ENCODE results near the gene KCNAB1. TPM values are rescaled to one million over a fixed set of nuclear protein-coding genes. Genes with fewer than 3 reads are reported as not detected.

The KCNAB1 gene
- total and polyA plus RNA-seq, 2 donors (not counting 3 experiments of a cell fraction or from before 2014, with no cell fraction given) = 0.21 TPM; not detected in 1

DNA sequence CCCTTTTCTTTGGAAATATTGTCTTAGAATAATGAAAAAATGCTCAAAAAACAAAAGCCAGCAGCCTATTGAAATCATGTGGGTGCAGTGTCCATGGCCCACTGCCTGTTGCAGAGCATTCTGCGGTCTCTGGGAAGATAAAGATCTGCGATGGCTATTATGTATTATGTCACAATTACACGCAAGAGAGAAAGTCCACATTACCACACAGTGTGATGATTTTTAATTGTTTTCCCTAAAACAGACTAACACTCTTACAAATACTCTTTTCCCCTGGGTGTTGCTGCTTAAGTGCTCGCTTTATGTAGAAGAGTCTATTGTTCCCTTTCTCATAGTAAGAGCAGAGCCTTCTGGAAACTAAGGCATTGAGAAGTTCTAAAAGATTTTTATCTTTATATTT lies 402.3 kb downstream of the KCNAB1 start:
- TF ChIP-seq JUN (IDR thresholded peaks at IDR 0.05; ENCODE audit: borderline replicate concordance, insufficient read depth, insufficient read length, low read depth) = no peak
- no peak for TF ChIP-seq MAX (IDR thresholded peaks at IDR 0.05; ENCODE audit: insufficient read depth, insufficient read length)
- TF ChIP-seq EZH2 (IDR thresholded peaks at IDR 0.05; ENCODE audit: borderline replicate concordance, low read depth, low read length, severe bottlenecking) = no peak
- TF ChIP-seq FOS (IDR thresholded peaks at IDR 0.05; ENCODE audit: borderline replicate concordance, insufficient read depth, low read length) = no peak
- TF ChIP-seq CTCF (IDR thresholded peaks at IDR 0.05; ENCODE audit: extremely low read depth in 1 of 2, insufficient read depth in 1 of 2, low read depth in 1 of 2, low read length in 2 of 2) = no peak
- no peak for TF ChIP-seq MYC (IDR thresholded peaks at IDR 0.05; ENCODE audit: low read depth, low read length)
- TF ChIP-seq POLR2AphosphoS5 (IDR thresholded peaks at IDR 0.05; ENCODE audit: insufficient read depth, low read depth, low read length) = no peak
- no peak for TF ChIP-seq POLR2A (IDR thresholded peaks at IDR 0.05; ENCODE audit: low read depth, low read length)
- no peak for TF ChIP-seq GATA2 (IDR thresholded peaks at IDR 0.05; ENCODE audit: insufficient read depth, insufficient read length, low read depth, low read length)
- H3K4me2 ChIP-seq (ENCODE audit: insufficient read depth, low read length) = no peak overlapping the region
- FAIRE-seq = no peak
- no peak overlapping the region for H3K9ac ChIP-seq (replicated peaks; ENCODE audit: extremely low read depth, insufficient read depth, low read length)
- H3K4me3 ChIP-seq (replicated peaks in 1 of 3; ENCODE audit: insufficient read depth in 1 of 3, low read depth in 1 of 3, low read length in 3 of 3) = no peak overlapping the region
- peaks cover 3 to 10% of the 10 kb centered on the region in 2 experiments for H3K27me3 ChIP-seq (ENCODE audit: control insufficient read depth in 2 of 2, insufficient read depth in 2 of 2, low read length in 2 of 2)
- no TSS peak for BruUV-seq (replicated peaks)
- no peaks in the 10 kb centered on the region for H3K9me3 ChIP-seq (replicated peaks; ENCODE audit: control insufficient read depth, insufficient read depth, low read length)
- no peak overlapping the region for H3K27ac ChIP-seq (ENCODE audit: insufficient read depth, low read depth, low read length)
- H3K36me3 ChIP-seq (ENCODE audit: control insufficient read depth in 2 of 2, extremely low read depth in 1 of 2, insufficient read depth in 2 of 2, low read length in 2 of 2) = no peaks in the 10 kb centered on the region
- H4K20me1 ChIP-seq (replicated peaks; ENCODE audit: control insufficient read depth, extremely low read depth, insufficient read depth, low read length) = no peaks in the 10 kb centered on the region
- DNase-seq (ENCODE audit: low read depth, low spot score) = no peak
- H3K9me1 ChIP-seq (replicated peaks; ENCODE audit: control insufficient read depth, extremely low read depth, insufficient read depth, low read length) = no peaks in the 10 kb centered on the region
- no peaks in the 10 kb centered on the region for H3K79me2 ChIP-seq (ENCODE audit: control insufficient read depth, insufficient read depth, low read length)
- dilution Hi-C loops (cut with MboI; ENCODE audit: extremely low pct_ligation_motif_present, low sequenced_read_pairs) = loop anchor here (25.0 kb wide), 1 partner anchor 360 kb away; no protein-coding TSS in a partner anchor
- H3K4me1 ChIP-seq (ENCODE audit: control insufficient read depth, extremely low read depth, insufficient read depth, low read length) = no peaks in the 10 kb centered on the region
- ChIA-PET CTCF (interaction anchor here (0.6 to 2.4 kb wide), 4 partner anchors 348 to 615 kb away, joined by 4 to 8 read pairs (median 5); no protein-coding TSS in a partner anchor), POLR2A (no interaction called here)
- intact Hi-C loops (cut with micrococcal nuclease) = no loop called here
- no peak overlapping the region for H2AFZ ChIP-seq (ENCODE audit: low read depth, low read length)

Measured in endothelial cell of umbilical vein (primary cell).